ENCODE results near the gene DNAL1. TPM values are rescaled to one million over a fixed set of nuclear protein-coding genes. Genes with fewer than 3 reads are reported as not detected.

Gene DNAL1
- total and polyA plus RNA-seq, 2 of the 13 experiments (the other 11 are each of a cell fraction or from before 2014, with no cell fraction given): 1.4 to 13.3 TPM

DNA sequence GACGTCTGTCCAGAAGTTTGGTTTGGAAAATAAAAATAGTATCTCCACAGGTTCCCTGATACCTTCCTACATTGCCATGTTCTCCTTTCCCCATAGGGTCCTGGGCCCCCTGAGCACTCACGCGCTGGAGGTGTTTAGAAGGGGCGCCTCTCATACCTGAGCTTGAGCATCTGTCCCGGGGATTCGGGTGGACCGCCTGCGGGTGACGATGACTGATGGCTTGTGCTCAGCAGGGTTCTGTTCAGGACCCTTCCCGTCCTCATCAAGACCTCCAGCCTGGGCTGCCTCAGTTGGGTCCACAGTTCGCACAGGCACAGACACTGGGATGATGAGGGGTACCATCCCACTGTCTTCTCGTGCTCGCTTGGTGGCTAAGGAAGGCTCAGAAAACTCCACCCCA is 92.1 kb downstream of the DNAL1 start:
- no TSS peak for BruUV-seq (replicated peaks)
- in situ Hi-C loops (cut with HindIII; ENCODE audit: extremely low pct_ligation_motif_present, low pct_unique_long_range_greater_than_20kb) (loop anchor here (25.0 kb wide), 1 partner anchor 300 kb away; no protein-coding TSS in a partner anchor), intact Hi-C loops (cut with micrococcal nuclease; ENCODE audit: unreplicated experiment) (no loop called here)
- H3K27ac ChIP-seq (ENCODE audit: extremely low read length, insufficient read depth, low read length): no peak overlapping the region
- 88% methylated on average over 11 of the region's 13 CpGs for WGBS (ENCODE audit: low lambda C conversion rate)
- no peak overlapping the region for H3K9ac ChIP-seq (ENCODE audit: insufficient read depth, low read depth, low read length)
- H3K4me2 ChIP-seq (ENCODE audit: low read depth, low read length): no peak overlapping the region
- H3K79me2 ChIP-seq (ENCODE audit: insufficient read depth, low read length): peaks cover 25% of the 10 kb centered on the region
- H3K4me1 ChIP-seq (ENCODE audit: insufficient read depth, low read length): peaks cover 24% of the 10 kb centered on the region
- H3K9me3 ChIP-seq (ENCODE audit: low read length): no peaks in the 10 kb centered on the region
- DNase-seq (ENCODE audit: low spot score) (no peak), ATAC-seq (no peak), FAIRE-seq (no peak)
- no peak overlapping the region for H3K4me3 ChIP-seq (replicated peaks in 1 of 3; ENCODE audit: insufficient read depth in 1 of 3, low read depth in 2 of 3, low read length in 3 of 3)
- H3K27me3 ChIP-seq (ENCODE audit: control insufficient read depth in 1 of 2, insufficient read depth in 2 of 2, low read length in 2 of 2): no peaks in the 10 kb centered on the region
- POLR2A ChIA-PET: no interaction called here
- H3K36me3 ChIP-seq (replicated peaks in 1 of 2; ENCODE audit: control insufficient read depth in 1 of 2, insufficient read depth in 2 of 2, low read length in 2 of 2): peaks cover 13 to 39% of the 10 kb centered on the region in 2 experiments
- no peak overlapping the region for H2AFZ ChIP-seq (ENCODE audit: low read length)
- TF ChIP-seq MIER3 (CRISPR knock-in tag; IDR thresholded peaks at IDR 0.05; ENCODE audit: borderline replicate concordance) (no peak), SRSF4 (IDR thresholded peaks at IDR 0.05; ENCODE audit: low read depth, low read length, poor library complexity, severe bottlenecking) (no peak), ZSCAN22 (CRISPR knock-in tag; IDR thresholded peaks at IDR 0.05) (no peak), RFX1 (IDR thresholded peaks at IDR 0.05) (no peak), CEBPG (CRISPR knock-in tag; IDR thresholded peaks at IDR 0.05) (no peak)
- TF ChIP-seq, protein P1, sequence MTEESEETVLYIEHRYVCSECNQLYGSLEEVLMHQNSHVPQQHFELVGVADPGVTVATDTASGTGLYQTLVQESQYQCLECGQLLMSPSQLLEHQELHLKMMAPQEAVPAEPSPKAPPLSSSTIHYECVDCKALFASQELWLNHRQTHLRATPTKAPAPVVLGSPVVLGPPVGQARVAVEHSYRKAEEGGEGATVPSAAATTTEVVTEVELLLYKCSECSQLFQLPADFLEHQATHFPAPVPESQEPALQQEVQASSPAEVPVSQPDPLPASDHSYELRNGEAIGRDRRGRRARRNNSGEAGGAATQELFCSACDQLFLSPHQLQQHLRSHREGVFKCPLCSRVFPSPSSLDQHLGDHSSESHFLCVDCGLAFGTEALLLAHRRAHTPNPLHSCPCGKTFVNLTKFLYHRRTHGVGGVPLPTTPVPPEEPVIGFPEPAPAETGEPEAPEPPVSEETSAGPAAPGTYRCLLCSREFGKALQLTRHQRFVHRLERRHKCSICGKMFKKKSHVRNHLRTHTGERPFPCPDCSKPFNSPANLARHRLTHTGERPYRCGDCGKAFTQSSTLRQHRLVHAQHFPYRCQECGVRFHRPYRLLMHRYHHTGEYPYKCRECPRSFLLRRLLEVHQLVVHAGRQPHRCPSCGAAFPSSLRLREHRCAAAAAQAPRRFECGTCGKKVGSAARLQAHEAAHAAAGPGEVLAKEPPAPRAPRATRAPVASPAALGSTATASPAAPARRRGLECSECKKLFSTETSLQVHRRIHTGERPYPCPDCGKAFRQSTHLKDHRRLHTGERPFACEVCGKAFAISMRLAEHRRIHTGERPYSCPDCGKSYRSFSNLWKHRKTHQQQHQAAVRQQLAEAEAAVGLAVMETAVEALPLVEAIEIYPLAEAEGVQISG (CRISPR knock-in tag; IDR thresholded peaks at IDR 0.05): no peak
- CTCF ChIA-PET (ENCODE audit: low intra/inter-chr PET ratio, low total read pairs): no interaction called here
- peaks cover 14% of the 10 kb centered on the region for H4K20me1 ChIP-seq (ENCODE audit: insufficient read depth, low read length)

Data from HepG2 (cell line).